HS-5 (cell line): ENCODE results near the gene RBMS1.
"Not testable (repeated sequence)": the region's sequence is repeated elsewhere in the genome, so short reads cannot be mapped to it uniquely, and the experiment has no call there.

Source experiments
- DNase-seq: peaks from one replicate; pipeline ENCODE4 v3.0.0-alpha.2; 2012; ENCODE audit warnings: low read depth

RBMS1 gene

DNA sequence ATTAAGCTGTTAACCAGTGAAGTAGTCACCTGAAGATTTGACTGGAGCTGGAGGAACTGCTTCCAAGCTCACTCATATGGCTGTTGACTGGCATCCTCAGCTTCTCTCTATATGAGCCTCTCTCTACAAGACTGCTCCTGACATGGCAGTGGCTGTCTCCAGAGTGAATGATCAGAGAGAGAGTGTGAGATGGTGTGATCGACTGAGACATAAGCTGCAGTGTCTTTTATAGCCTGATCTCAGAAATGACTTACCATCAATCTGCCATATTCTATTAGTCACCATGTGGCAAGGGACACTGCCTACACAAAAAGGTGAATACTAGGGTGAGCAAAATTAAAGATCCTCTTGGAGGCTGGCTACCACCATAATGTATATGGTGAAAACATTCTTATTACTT is 7.8 kb upstream of the RBMS1 start:
- DNase-seq = no peak

DNA sequence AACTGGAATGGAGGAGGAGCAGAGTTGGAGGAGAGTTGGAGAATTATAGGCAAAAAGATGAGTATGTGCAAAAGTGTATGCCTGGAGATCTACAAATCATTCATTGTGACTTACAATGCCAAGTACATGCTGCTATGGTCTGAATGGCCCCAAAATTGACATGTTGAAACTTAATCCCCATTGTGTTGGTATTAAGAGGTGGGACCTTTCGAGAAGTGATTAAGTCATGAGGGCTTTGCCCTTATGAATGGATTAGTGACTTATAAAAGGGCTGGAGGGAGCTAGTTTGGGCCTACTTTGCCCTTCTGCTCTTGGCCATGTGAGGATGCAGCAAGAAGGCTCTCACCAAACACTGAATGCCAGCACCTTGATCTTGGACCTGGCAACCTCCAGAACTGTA is 6.3 kb upstream of the RBMS1 start:
- no peak for DNase-seq

GRCh38 chr2:160498137-160498536 is 4.5 kb upstream of the RBMS1 start:
- DNase-seq = no peak

DNA sequence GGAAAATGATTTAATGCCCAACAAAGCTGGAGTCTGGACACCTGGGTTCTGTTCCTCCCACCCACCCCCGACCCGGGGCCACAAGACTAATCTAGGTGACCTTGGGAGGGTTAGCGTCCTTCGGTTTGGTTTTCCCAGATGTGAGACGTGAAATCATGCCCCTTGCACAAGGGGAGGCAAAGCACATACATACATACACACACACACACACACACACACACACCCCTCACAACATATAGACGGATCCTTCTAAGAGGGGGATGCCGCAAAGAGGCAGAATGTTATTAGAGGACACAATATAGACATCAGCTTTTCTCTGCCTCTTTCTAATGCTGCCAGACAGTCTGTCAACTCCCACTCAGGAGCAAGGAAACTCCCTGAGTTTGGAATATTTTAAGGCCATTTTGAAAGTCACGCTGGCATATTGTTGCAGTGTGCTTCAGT is 616 bp upstream of the RBMS1 start:
- DNase-seq = no peak

GRCh38 chr2:160492401-160493226 is 993 bp downstream of the RBMS1 start:
- DNase-seq = peak; percentile 19

GRCh38 chr2:160491911-160492371 is 1.7 kb downstream of the RBMS1 start:
- peak; percentile 61 for DNase-seq

DNA sequence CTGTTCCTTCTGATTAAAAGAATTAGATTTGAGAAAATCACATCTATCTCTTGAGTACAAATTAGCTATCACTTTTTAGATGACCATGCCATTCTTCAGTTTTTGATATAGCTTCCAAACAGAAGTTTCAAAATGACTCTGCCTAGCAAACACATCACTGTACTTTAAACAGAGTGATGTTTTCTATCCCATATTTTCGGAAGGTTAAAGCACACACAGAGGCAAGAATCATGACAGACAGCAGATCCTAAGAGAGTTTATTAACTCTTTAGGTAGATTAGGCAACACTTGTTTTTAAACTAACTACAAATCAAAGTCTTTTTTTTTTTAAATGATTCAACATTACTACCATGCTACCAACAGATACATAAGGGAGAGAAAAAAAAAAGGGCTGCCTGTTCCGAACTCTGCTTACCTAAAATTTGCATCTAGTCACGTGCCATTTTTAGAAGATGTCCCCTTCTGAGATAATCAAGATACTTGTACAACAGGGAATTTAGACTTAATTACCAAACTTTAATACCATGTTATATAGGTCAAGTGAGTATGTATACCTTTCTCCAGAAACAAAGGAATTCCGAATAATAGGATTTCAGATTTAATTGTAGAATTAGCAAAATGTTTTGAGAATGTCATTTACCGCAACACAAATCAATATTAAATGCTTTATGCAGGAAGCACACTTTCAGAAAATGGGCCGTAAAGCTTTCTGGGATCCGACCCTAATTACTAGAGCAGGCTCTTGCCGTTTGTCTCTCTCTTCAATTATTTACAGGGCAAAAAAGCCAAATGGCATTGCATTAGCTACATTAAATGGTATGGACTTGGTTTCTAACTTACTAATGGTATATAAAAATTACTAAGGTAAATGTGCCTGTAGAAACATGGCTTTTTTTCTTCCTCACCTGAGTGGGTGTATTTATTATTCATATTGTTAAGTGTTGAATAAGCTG is 2.6 kb downstream of the RBMS1 start:
- DNase-seq = no peak

- DNase-seq = peak; percentile 44
Observed at GRCh38 chr2:160489111-160489510, 4.5 kb downstream of the RBMS1 start.

GRCh38 chr2:160488289-160488688 is 5.3 kb downstream of the RBMS1 start:
- DNase-seq = not testable (repeated sequence)

DNA sequence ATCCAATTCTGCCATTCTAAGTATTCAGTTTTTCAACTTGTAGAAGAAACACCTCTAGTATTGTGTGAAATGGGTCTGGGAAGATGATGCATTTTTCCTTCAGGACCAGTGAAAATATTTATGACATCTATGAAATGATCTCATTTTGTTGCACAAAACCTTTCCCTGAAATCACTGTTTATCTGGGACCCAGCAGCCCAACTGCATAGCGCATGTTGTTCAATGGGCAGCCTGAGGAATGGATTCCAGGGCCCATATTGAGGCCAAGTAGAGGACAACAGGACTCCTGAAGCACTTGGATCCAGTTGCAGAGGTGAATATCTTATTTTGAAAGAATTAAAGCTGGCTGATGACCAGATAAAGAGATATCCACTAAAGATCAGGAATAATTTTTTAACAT is 7.3 kb downstream of the RBMS1 start:
- DNase-seq = no peak

DNA sequence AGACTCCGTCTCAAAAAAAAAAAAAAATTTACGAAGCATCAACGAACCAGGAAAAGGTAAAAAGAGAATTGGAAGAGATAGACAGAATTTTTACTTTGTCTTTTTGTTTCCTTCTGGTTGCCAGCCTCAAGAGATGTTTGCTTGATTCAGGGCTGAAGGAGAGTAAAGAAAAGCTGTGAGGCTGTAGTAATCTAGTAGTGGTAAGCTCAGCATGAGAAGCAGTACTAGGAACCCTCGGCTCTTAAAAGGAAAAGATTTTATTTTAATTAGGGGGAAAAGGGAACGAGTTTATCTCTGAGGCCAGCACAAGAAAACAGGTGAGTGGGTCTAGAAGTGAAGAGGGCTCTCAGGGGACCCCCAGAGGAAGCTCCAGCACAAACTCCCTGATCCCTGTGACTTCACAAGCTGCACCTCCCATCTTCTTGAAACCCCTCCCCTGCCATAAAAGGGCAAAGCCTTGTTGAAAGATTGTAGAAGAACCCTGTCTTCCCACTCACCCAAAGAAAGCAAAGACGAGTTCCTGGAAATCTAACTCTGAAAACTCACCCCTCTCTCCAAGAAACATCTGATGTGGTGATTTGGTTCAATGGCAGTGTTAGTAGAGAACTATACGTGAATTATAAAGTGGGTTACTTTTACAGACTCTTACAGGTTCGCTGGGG is 8.6 kb downstream of the RBMS1 start:
- no peak for DNase-seq

DNA sequence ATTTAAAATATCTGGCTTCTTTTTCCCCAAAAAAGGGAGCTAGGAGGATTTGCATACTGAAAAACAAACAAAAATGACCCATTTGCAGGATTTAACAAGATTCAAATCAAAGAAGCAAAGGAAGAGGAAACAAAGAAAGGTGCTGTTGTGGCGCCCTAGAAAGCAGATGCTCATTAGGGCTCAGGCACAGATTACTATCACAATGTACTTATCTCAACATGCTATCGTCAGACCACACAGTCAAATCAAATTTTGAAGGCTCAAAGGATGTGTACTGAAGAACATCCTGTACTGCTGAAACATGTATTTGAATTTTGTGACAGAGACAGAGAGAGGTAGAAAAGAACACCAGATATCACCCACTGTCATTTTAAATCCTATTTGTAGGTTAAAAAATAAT is 10.9 kb downstream of the RBMS1 start:
- DNase-seq = no peak

GRCh38 chr2:160479269-160479668 is 14.3 kb downstream of the RBMS1 start:
- DNase-seq = no peak

DNA sequence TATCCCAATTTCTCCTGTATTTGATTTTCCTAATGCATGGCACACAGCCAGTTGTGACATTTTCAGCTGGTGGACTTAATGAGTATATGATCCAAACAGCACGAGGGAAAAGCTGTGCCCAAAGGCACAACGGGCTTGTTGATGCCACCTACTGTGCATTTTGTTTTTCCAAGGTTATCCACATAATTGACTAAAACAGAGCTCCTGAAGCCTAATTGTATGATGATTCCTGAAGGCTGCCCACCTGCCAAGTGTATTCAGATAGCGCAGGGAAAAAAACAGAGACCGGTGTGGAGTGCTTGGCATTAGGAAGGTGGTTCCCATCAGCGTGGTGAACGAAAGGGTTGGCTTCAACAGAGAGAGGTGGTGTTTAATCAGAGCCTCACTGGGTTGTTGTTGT is 14.9 kb downstream of the RBMS1 start:
- no peak for DNase-seq

GRCh38 chr2:160477032-160477431 is 16.6 kb downstream of the RBMS1 start:
- DNase-seq = no peak

DNA sequence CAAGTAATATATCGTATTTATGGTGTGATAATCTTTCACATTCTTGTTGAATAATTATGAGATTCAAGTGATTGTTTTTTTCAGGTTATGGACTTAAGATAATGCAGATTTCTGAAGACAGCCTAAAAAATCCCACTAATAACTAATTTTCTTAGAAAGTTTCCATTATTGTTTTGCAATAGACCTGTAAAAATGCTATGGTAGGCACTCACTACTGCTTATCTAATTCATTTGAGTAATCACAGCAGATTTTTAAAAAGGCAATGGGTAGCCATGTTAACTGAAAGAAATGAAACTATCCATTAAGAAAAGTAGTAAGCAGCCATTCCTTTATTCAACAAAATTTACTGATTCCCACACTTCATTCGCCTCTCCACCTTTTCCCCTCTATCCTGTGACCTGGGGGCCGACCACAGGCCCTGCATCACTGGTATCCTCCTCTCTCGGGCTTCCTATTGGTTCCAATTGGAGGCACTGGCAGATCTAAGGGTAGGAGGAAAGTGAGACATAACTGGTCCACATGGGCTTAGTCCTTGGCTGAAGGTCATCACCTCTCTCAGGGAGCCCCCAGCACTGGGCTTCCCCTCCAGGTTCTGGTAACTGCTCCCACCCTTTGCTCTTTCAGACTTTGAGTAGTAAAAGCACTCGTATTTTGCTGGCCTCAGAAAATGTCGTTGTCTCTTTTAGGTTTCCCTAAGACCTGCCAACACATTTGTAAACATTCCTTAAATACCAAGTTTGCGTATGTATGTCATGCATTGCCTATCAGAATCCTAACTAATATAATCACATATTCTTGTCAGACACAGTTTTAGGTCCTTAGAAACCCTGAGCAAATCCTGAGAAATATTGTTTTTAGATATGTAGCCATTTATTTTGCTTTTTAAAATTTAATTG is 18.5 kb downstream of the RBMS1 start:
- DNase-seq = no peak

DNA sequence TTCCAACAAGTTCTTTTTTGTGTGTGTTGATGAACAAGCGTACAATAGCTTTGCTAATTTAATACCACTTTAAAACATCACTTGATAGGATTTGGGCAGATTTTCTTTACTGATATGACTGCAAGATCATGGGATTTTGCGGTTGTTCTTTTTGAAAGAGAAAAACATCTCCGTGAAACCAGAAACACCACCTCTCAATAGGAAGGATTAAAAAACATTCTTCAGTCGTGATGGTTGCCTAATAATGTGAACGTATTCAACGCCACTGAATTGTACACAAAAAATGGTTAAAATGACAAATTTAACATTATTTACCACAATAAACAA is 19.3 kb downstream of the RBMS1 start:
- DNase-seq = no peak

DNA sequence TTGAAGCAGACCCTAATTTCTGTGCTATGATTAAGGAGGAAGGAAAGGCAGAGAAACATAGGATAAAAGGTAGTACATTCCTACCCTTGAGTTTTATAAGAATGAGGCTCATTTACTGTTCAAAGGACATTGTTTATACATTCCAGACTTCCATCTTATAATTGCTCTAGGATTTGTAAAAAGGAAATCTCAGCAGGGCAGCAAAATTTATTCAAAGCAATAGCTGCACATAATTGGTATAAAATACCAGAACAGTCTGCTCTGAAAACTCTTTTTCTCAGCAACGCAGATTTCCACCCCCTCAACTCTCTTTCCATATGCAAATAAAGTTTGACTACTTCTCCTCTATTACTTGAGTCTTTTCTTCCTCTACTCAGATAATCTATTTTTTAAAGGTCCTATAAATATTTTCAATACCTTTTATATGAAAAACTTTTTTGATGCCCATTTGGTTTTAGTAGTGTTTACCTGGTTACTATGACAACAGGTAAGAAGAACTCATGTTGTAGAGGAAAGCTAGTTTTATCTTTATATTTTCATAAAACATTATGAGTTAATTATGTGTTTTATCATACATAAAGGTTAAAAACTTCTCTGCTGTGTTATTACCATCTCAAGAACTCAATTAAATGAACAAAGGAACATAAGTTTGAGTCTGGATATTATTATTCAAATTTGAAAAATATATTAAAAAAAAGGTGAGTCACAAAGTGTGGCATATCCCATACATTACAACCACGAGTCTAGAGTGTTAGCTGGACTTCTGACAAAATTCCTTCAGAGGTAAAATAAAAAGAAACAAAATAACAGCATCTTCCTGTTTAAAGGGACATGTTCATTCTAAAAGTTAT is 19.9 kb downstream of the RBMS1 start:
- DNase-seq = no peak

DNA sequence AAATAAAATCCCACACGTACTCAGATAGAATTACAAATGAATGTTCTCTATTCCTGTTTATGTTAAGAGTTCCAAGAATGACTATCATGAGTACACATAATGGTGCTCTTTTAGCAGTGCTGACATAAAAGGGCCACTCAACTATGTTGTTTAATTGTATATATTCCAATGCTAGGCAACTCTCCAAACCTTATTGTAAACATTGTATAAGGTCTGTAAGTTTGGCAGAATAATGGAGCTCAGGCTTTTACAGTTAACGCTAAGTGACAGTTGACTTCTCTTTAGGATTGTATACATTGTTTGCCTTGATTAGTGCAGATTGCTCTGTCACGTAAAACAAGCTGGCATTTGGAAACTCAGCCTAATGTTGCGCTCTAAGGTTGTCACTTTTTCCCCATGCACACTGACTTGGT is 20.8 kb downstream of the RBMS1 start:
- no peak for DNase-seq

DNA sequence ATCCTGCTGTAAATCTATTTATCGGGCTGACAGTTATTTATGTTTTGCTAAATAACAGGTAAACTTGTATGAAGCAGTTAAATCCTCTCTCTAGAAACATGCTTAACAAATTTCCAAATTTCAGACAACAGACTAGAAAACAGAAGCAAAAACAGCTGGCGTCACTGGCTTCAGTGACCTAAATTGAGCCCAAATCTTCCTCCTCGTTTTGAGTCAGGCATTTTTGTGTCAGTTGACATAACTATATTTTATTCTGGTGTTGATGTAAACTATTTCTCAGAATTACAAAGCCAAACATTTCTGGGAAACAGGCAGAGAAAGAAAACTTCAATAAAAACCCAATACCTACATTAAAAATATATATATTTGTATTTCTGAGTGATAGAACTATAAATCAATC is 21.7 kb downstream of the RBMS1 start:
- DNase-seq = no peak
